COLO829 (cell line): ENCODE results near the gene TCTN3.
"Not testable (repeated sequence)": the region's sequence is repeated elsewhere in the genome, so short reads cannot be mapped to it uniquely, and the experiment has no call there.

Source experiments
- DNase-seq: peaks from one replicate; pipeline ENCODE4 v3.0.0; 2012; ENCODE audit warnings: low spot score

Gene TCTN3

GRCh38 chr10:95688648-95689047 is 5.1 kb downstream of the TCTN3 start:
- no peak for DNase-seq

DNA sequence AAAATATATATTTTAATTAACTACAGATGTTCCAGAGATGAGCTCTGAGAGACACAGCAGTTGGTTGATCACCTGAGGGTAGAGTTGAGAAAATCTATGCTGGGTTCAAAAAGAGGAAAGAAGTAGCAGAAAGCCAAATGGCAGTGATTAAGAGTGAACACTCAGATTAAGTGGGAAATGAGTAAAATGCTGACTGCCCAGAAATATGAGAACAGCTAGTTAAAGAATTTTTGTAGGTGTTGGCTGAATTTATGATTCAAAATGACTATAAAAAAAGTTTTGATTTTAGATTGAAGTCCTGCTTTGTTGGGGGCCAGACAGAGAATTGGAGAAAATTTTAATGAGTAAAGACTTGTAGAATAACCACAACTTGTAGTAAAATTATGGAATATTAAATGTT is 9.8 kb downstream of the TCTN3 start:
- no peak for DNase-seq

DNA sequence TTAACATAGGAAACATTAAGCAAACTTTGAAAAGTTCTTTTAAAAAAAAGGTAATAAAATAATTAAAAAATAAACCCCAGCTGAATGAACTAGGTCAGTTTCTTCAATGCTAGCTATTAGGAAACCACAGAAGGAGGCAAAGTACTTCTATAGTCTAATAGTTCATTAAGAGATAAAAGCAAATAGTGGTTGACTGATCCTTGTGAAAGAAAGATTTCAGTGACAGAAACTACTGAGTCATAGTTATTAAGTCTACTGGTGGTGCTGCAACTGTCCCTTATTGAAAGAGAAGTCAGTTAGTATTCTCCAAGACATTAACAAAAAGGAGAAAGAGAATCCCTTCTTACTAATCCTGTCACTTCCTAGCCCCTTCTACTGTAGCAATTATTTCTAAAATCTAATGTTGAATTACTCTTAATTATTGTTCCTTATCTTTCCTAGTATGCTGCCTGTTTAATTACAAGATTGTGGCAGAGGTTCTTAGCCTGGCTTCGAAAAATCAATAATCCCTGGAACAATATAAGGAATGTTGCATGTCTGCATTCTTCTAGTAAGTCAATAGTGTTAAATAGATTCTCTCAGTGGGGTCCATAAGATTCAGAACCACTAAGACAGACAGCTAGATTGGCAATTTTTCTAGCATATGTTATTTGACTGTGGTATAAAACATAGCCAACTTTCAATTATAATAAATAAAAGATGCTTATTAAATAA is 18.2 kb downstream of the TCTN3 start:
- DNase-seq = no peak

- no peak for DNase-seq
Observed at GRCh38 chr10:95674643-95675042, 19.1 kb downstream of the TCTN3 start.

GRCh38 chr10:95672641-95673040 is 21.1 kb downstream of the TCTN3 start:
- not testable (repeated sequence) for DNase-seq

- no peak for DNase-seq
Observed at GRCh38 chr10:95664543-95664942, 29.2 kb downstream of the TCTN3 start.

GRCh38 chr10:95663496-95663895 is 30.2 kb downstream of the TCTN3 start:
- no peak for DNase-seq

DNA sequence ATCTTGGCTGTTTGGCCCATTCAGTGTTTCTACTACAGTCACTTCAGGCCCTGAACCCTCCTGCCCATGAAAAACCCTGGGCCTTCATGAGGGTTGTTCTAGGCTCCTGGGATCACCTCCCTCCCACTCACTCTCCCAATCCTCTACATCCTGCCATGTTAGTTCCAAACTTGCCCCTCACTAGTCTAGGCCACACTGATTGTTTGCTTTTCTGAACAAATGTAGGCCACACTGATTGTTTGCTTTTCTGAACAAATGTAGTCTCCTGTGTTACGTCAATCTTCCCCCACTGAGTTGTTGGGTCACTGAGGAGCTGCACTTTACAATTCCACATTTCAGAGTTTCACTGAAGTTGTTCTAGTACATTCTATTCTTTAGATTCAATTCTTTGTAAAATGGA is 31.9 kb downstream of the TCTN3 start:
- no peak for DNase-seq

DNA sequence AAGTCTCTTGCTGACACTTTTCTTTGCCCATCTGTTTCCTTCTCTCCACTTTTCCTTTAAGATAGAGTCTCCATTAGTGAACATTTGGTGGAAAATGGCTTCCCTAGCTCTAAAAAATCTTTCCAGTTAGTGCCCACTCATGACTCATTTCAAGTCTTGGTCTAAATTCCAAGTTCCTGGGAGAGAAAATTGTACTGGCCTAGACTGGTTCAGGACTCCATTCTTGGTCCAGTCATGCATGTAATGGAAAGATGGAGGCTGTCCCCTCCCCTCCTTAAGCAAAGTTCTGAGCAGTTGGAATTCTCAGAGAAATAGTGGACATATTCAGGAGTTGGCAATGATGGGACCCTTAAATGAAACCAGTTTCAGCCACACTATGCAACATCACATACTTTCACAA is 33.4 kb downstream of the TCTN3 start:
- no peak for DNase-seq

GRCh38 chr10:95657250-95657649 is 36.5 kb downstream of the TCTN3 start:
- DNase-seq = no peak

GRCh38 chr10:95656291-95657164 is 37.2 kb downstream of the TCTN3 start, which contains the start of gene ALDH18A1:
TSS of gene ALDH18A1 (minus strand) at chr10:95656711. CDS start at chr10:95653377, 3,334 bp downstream.
- DNase-seq = peak; percentile 81

DNA sequence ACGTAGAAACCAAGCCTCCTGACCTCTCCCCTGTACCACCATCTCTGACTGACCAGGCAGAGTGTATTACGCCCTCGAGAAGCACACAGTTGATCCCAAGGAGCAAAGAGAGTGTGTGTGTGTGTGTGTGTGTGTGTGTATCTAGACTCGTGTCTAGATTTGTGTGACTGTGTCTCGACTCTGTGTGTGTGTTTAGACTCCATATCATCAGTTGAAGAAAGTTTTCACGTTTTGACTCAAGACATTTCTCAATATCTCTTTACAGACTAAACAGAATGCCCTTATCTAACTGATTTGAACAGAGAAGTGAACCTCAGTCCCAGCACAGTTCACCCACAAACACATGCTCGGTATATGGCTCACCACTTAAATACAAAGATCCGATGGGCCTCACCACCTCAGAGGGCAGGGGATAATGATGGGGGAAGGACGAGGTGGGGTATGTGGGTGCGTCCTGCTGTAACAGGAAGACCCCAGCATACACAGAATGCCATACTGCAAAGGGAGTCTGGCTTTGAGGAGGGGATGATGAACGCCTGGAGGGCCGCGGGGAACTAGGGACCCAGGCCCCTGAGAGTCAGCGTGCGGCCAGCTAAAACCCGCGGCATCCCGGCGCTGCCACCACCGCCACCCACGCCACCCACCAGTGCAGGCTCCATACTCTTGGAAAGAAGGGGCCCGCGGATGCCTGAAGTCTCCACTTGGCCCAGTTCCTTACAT is 38.0 kb downstream of the TCTN3 start:
- DNase-seq = no peak

DNA sequence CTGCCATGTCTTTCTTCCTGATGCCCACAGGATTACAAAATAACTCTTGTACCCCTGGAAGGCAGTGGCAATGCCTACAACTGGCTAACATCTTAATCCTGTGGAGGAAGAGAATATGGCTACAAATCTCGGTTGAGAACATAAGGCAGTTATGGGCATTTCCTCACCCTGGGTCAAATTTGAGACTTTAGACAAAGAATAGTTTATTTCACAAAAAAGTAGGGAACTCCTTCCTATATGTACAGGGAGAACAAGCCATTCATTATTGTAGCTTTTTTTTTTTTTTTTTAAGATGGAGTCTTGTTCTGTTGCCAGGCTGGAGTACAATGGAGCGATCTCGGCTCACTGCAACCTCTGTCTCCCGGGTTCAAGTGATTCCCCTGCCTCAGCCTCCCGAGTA is 39.8 kb downstream of the TCTN3 start:
- DNase-seq = peak; percentile 70

- no peak for DNase-seq
Observed at GRCh38 chr10:95651346-95652060, 42.2 kb downstream of the TCTN3 start.

- no peak for DNase-seq
Observed at GRCh38 chr10:95650232-95650631, 43.5 kb downstream of the TCTN3 start.

GRCh38 chr10:95648138-95648537 is 45.6 kb downstream of the TCTN3 start:
- no peak for DNase-seq

- no peak for DNase-seq
Observed at GRCh38 chr10:95646160-95646559, 47.6 kb downstream of the TCTN3 start.

- no peak for DNase-seq
Observed at GRCh38 chr10:95644901-95645300, 48.8 kb downstream of the TCTN3 start.

DNA sequence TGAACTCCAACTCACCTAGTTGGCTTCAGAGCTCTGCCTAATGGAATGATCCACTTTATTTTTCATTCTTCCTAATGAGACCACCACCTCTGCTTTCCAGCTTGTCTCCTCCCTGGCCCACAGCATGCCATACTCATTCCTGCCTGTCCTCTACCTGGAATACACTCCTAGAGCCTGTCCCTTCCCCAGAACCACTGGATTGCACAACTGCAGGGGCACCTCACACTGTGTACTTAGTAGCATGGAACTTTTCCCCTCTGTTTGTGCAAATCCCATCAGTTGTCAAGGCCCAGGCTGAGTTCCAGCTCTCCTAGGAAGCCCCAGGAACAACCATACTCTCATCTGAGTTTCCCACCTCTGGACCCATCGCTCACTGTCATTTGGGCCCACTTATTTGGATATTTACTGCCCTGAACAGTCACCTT is 52.8 kb downstream of the TCTN3 start:
- DNase-seq = no peak

DNA sequence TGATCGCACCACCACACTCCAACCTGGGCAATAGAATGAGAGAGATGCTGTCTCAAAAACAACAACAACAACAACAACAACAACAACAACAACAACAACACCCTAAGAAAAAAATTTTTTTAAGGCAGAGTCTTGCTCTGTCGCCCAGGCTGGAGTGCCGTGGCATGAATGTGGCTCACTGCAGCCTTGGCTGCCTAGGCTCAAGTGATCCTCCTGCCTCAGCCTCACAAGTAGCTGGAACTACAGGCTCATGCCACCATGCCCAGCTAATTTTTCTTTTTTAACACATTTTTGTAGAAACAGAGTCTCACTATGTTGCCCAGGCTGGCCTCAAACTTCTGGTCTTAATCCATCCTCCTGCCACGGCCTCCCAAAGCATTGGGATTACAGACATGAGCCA is 55.8 kb downstream of the TCTN3 start:
- no peak for DNase-seq

- no peak for DNase-seq
Observed at GRCh38 chr10:95637140-95637539, 56.6 kb downstream of the TCTN3 start.

- no peak for DNase-seq
Observed at GRCh38 chr10:95635319-95635733, 58.4 kb downstream of the TCTN3 start.
